SK-N-MC (cell line): Measurements from ENCODE around the gene CAB39L.

Source experiments
- DNase-seq: peaks from one replicate; pipeline ENCODE4 v3.0.0-alpha.2; 2011; ENCODE audit warnings: low read depth, low spot score
- H3K27ac ChIP-seq: fragments of 200-600 bp; sonication (generic); 2 replicates; pipeline ENCODE4 v1.5.1; 2016; ENCODE audit warnings: mixed run types
- H3K36me3 ChIP-seq: fragments of 200-600 bp; sonication (generic); 2 replicates; pipeline ENCODE4 v1.6.1; 2017; ENCODE audit warnings: antibody characterized with exemption, low read length, mixed read lengths; ENCODE audit not compliant: insufficient read depth
- H3K4me3 ChIP-seq: fragments of 200-600 bp; sonication (generic); 2 replicates; pipeline ENCODE4 v1.5.1; 2016
- H3K9ac ChIP-seq: fragments of 200-600 bp; sonication (generic); 2 replicates; pipeline ENCODE4 v1.8.0; 2017; ENCODE audit warnings: mixed run types, mixed read lengths; ENCODE audit not compliant: insufficient read length
- H3K9me3 ChIP-seq: fragments of 200-600 bp; sonication (generic); 2 replicates; pipeline ENCODE4 v1.6.1; 2017; ENCODE audit warnings: low read depth, mild to moderate bottlenecking, antibody characterized with exemption, low read length, moderate library complexity, mixed read lengths
- EZH2 ChIP-seq: fragments of 200-600 bp; sonication (generic); IDR thresholded peaks from one replicate; pipeline ENCODE4 v1.6.1; 2017; ENCODE audit warnings: antibody characterized with exemption
- FOXP2 ChIP-seq: optimal IDR thresholded peaks from 2 replicates; pipeline ENCODE3; 2011; ENCODE audit warnings: mild to moderate bottlenecking, moderate library complexity; ENCODE audit not compliant: insufficient read depth; ENCODE audit errors: extremely low read length, control extremely low read depth
- POLR2AphosphoS5 ChIP-seq: IDR thresholded peaks from 2 replicates; pipeline ENCODE4 v1.6.1; 2012; ENCODE audit warnings: mild to moderate bottlenecking, low read depth, low read length, borderline replicate concordance

The CAB39L gene

GRCh38 chr13:49446473-49446872 lies 2.6 kb upstream of the CAB39L start:
- H3K9ac ChIP-seq = no peak overlapping the region
- no peak overlapping the region for H3K4me3 ChIP-seq
- TF ChIP-seq POLR2AphosphoS5 (no peak), FOXP2 (no peak), EZH2 (no peak)
- DNase-seq = no peak
- no peak overlapping the region for H3K27ac ChIP-seq
- no peaks in the 10 kb centered on the region for H3K36me3 ChIP-seq
- H3K9me3 ChIP-seq = no peaks in the 10 kb centered on the region

DNA sequence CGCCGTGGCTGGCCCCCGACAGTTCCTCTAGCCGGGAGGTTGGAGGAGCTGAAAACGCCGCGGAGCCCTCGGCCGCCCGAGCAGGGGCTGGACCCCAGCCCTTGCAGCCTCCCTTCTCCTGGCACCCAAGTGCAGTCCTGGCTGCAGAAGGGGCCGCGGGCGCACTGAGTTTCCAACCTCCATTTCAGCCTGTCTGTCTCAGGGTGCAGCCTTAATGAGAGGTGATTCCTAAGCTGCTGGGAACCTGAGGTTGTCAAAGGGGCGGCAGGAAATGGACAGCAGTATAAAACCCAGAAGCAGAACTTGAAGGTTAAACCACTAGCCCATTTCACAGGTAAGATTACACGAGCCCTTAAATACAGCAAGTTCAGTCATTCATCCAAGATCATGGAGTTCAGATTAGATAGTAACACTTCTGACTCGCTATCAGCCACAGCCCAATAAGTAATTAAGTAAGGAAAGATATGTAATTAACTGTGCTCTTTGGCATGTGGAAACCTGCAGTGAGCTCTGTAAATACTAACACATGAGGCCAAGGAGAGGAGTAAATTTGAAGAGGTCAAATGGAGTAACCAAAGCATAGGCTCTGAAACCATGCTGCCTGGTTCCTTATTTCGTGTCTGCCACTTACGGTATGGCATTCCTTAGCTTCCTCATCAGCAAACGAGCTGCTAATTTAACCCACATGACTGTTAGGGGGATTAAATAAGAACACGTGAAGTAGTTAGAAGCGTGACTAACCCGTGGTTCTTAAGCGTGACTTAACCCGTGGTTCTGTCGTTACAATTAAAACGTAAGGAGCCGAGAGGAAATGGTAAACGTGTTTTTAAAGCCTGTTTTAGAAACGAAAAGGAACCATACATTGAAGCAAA lies 896 bp upstream of the CAB39L start:
- Histone ChIP-seq H3K27ac (no peak overlapping the region), H3K36me3 (no peaks in the 10 kb centered on the region), H3K9me3 (no peaks in the 10 kb centered on the region), H3K9ac (peak overlapping the region; percentile 9), H3K4me3 (peak overlapping the region; percentile 91)
- no peak for DNase-seq
- TF ChIP-seq EZH2 = no peak
- TF ChIP-seq POLR2AphosphoS5 = 0 out of 2 replicates have a peak, but pooled peaks have one; percentile 37

- no peak overlapping the region for H3K27ac ChIP-seq
- peak overlapping the region; percentile 91 for H3K4me3 ChIP-seq
- H3K9me3 ChIP-seq = no peaks in the 10 kb centered on the region
- H3K9ac ChIP-seq = peak overlapping the region; percentile 60
- TF ChIP-seq EZH2 (no peak), POLR2AphosphoS5 (no peak), FOXP2 (no peak)
- no peaks in the 10 kb centered on the region for H3K36me3 ChIP-seq
- no peak for DNase-seq
Observed at GRCh38 chr13:49443357-49443703, 534 bp downstream of the CAB39L start.

DNA sequence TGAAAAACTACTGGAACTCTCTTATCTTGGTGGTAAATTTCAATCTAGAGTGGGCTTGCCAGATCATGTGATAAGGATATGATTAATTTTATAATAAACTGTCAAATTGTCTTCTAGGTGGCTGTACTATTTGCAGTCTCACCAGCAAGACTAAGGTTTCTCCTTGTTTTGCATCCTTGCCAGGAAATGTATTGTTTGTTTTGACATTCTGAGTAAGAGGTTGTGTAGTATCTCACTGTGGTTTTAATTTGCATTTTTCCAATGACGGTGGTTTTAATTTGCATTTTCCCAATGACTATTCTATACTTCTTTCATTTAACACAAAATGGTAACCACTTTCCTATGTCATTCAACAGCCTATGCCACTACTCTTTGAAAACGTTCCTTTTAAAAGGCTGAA lies 2.0 kb downstream of the CAB39L start:
- no peak for TF ChIP-seq EZH2
- no peak for TF ChIP-seq FOXP2
- no peak for TF ChIP-seq POLR2AphosphoS5
- Histone ChIP-seq H3K27ac (no peak overlapping the region), H3K9ac (no peak overlapping the region), H3K9me3 (no peaks in the 10 kb centered on the region), H3K36me3 (no peaks in the 10 kb centered on the region), H3K4me3 (no peak overlapping the region)
- no peak for DNase-seq

GRCh38 chr13:49441312-49441711 lies 2.6 kb downstream of the CAB39L start:
- TF ChIP-seq POLR2AphosphoS5 (no peak), FOXP2 (no peak), EZH2 (no peak)
- Histone ChIP-seq H3K4me3 (no peak overlapping the region), H3K9ac (no peak overlapping the region), H3K36me3 (no peaks in the 10 kb centered on the region), H3K27ac (no peak overlapping the region), H3K9me3 (no peaks in the 10 kb centered on the region)
- DNase-seq = no peak

- TF ChIP-seq EZH2 (no peak), POLR2AphosphoS5 (no peak), FOXP2 (no peak)
Observed at GRCh38 chr13:49439609-49440008, 4.3 kb downstream of the CAB39L start.

DNA sequence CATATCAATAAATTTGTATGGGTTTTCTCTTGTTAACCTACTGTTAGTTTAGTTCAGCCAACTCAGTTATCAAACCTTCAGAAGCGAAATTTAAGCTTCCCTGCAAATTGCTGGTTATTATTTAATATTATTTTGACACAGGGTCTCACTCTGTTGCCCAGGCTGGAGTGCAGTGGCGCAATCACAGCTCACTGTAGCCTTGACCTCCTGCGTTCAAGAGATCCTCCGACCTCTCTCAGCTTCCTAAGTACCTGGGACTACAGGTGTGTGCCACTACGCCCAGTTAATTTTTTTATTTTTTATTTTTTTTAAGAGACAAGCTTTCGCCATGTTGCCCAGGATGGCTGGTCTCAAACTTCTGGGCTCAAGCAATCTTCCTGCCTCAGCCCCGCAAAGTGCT lies 6.2 kb downstream of the CAB39L start:
- no peaks in the 10 kb centered on the region for H3K9me3 ChIP-seq
- H3K9ac ChIP-seq = no peak overlapping the region
- H3K36me3 ChIP-seq = no peaks in the 10 kb centered on the region
- H3K4me3 ChIP-seq = no peak overlapping the region
- TF ChIP-seq POLR2AphosphoS5 (no peak), EZH2 (no peak), FOXP2 (no peak)
- no peak overlapping the region for H3K27ac ChIP-seq
- no peak for DNase-seq

More at GRCh38 chr13:49439609-49440008, 4.3 kb downstream of the CAB39L start:
- Histone ChIP-seq H3K36me3 (no peaks in the 10 kb centered on the region), H3K4me3 (no peak overlapping the region), H3K9me3 (no peaks in the 10 kb centered on the region), H3K9ac (no peak overlapping the region), H3K27ac (no peak overlapping the region)
- DNase-seq = no peak

DNA sequence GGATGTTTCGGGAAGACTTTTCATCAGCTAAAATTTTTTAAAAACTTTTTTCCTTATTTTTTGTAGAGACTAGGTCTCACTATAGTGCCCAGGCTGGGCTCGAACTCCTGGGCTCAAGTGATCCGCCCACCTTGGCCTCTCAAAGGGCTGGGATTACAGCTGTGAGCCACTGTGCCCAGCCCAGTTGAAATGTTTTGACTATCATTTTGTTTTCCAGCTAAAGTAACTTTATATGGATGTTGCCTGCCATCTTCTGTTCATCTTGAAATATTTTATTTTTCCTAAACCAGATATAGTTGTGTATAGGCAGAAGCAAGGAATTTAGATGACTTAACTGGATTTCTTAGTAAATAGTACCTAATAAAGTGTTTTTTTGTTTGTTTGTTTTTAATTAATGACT lies 7.0 kb downstream of the CAB39L start:
- H3K27ac ChIP-seq = no peak overlapping the region
- H3K36me3 ChIP-seq = no peaks in the 10 kb centered on the region
- TF ChIP-seq EZH2 (no peak), FOXP2 (no peak), POLR2AphosphoS5 (no peak)
- no peak overlapping the region for H3K4me3 ChIP-seq
- no peaks in the 10 kb centered on the region for H3K9me3 ChIP-seq
- no peak for DNase-seq
- H3K9ac ChIP-seq = no peak overlapping the region
